Prostate gland (tissue), 2 donors: ENCODE measurements around the gene FASN. TPM values are rescaled to one million over a fixed set of nuclear protein-coding genes. Genes with fewer than 3 reads are reported as not detected.

Experiments used
- DNase-seq: peaks from one replicate; pipeline ENCODE4 v3.0.0-alpha.2; 2019; ENCODE audit warnings: low spot score
- H3K27ac ChIP-seq, 2 donors: fragments of 200-600 bp; sonication (generic); 2 replicates each; pipeline ENCODE4 v1.5.1; 2017 to 2019
- H3K27me3 ChIP-seq: fragments of 200-600 bp; sonication (generic); replicated peaks from 2 replicates; pipeline ENCODE4 v1.5.1; 2019; ENCODE audit not compliant: insufficient read depth
- H3K36me3 ChIP-seq, 2 donors: fragments of 200-600 bp; sonication (generic); 1 replicate in 1 of 2; 2 replicates in 1 of 2; pipeline versions ENCODE4 v1.5.1 to v1.8.1; 2017 to 2019
- H3K4me1 ChIP-seq: fragments of 200-600 bp; sonication (generic); replicated peaks from 2 replicates; pipeline ENCODE4 v1.5.1; 2019
- H3K4me3 ChIP-seq, 2 donors: fragments of 200-600 bp; sonication (generic); 2 replicates each; pipeline ENCODE4 v1.5.1; 2017 to 2019
- H3K9me3 ChIP-seq: fragments of 200-600 bp; sonication (generic); 2 replicates; pipeline ENCODE4 v1.5.1; 2017
- CTCF ChIP-seq, 4 experiments: fragments of 200-600 bp in 2 of 4; fragments of 450-650 bp in 2 of 4; sonication (generic) in 2 of 4; IDR thresholded peaks; 1 replicate in 3 of 4; 2 replicates in 1 of 4; pipeline ENCODE4 v1.5.1; 2016 to 2019; ENCODE audit warnings: antibody characterized with exemption in 4 of 4, mild to moderate bottlenecking in 2 of 4, moderate library complexity in 2 of 4
- POLR2A ChIP-seq: fragments of 450-650 bp; IDR thresholded peaks from one replicate; pipeline ENCODE4 v1.6.1; 2016; ENCODE audit warnings: antibody characterized with exemption, mild to moderate bottlenecking
- POLR2AphosphoS5 ChIP-seq: sonication (generic); formaldehyde crosslinking; IDR thresholded peaks from one replicate; pipeline ENCODE4 v1.6.1; 2017; ENCODE audit warnings: antibody characterized with exemption
- WGBS: methylation state at CpG from one replicate; pipeline ENCODE4 v1.1.5; 2018; 5-methylcytosine and 5-hydroxymethylcytosine counted together
- intact Hi-C: fragments of 100-400 bp; cut with DNase I; formaldehyde crosslinking; loops from one replicate; pipeline ENCODE4 v1.14.2; 2022
- total RNA-seq, 2 donors: library from RNA; depleted of rRNA; stranded (reverse); fragments of >200 nt; gene quantifications; one replicate each; pipeline ENCODE4 v1.1.0, GENCODE V29; 2016

The FASN gene
- total RNA-seq, 2 donors from 2014 or later: 192 to 388 TPM

- 76% methylated on average over 27 of the region's 29 CpGs for WGBS
- intact Hi-C loops: no loop called here
- Histone ChIP-seq H3K4me3 (no peak overlapping the region), H3K4me1 (peaks cover 23% of the 10 kb centered on the region), H3K9me3 (no peaks in the 10 kb centered on the region), H3K27me3 (no peaks in the 10 kb centered on the region), H3K36me3 (peaks cover 14 to 40% of the 10 kb centered on the region in 2 donors), H3K27ac (no peak overlapping the region)
- TF ChIP-seq CTCF (IDR thresholded peaks at IDR 0.05): no peak
- no peak for DNase-seq
These were observed 41.1 kb downstream of the FASN start for GRCh38 chr17:82056729-82057621.

- no peak for DNase-seq
- Histone ChIP-seq H3K27me3 (no peaks in the 10 kb centered on the region), H3K9me3 (no peaks in the 10 kb centered on the region), H3K4me1 (peaks cover 17% of the 10 kb centered on the region), H3K4me3 (no peak overlapping the region), H3K27ac (no peak overlapping the region), H3K36me3 (peaks cover 14 to 40% of the 10 kb centered on the region in 2 donors)
- TF ChIP-seq CTCF (IDR thresholded peaks at IDR 0.05): no peak
- TF ChIP-seq POLR2A: no peak
- TF ChIP-seq POLR2AphosphoS5: no peak
- intact Hi-C loops: no loop called here
- WGBS: 88% methylated on average over 28 of the region's 28 CpGs
These were observed 41.9 kb downstream of the FASN start for GRCh38 chr17:82055965-82056728.

- no peak overlapping the region for H3K27ac ChIP-seq
- peaks cover 14 to 37% of the 10 kb centered on the region in 2 donors for H3K36me3 ChIP-seq
- intact Hi-C loops: no loop called here
- no peaks in the 10 kb centered on the region for H3K9me3 ChIP-seq
- TF ChIP-seq POLR2A (no peak), CTCF (IDR thresholded peaks at IDR 0.05) (no peak), POLR2AphosphoS5 (no peak)
- no peaks in the 10 kb centered on the region for H3K27me3 ChIP-seq
- DNase-seq: no peak
- no peak overlapping the region for H3K4me3 ChIP-seq
- peaks cover 13% of the 10 kb centered on the region for H3K4me1 ChIP-seq
- 81% methylated on average over 26 of the region's 26 CpGs for WGBS
These were observed 42.7 kb downstream of the FASN start for GRCh38 chr17:82055023-82055964.

- peaks cover 16 to 34% of the 10 kb centered on the region in 2 donors for H3K36me3 ChIP-seq
- H3K27ac ChIP-seq: no peak overlapping the region
- intact Hi-C loops: no loop called here
- peaks cover 19% of the 10 kb centered on the region for H3K4me1 ChIP-seq
- H3K4me3 ChIP-seq: no peak overlapping the region
- WGBS: 86% methylated on average over 33 of the region's 38 CpGs
- no peaks in the 10 kb centered on the region for H3K27me3 ChIP-seq
- TF ChIP-seq POLR2AphosphoS5: no peak
- no peak for TF ChIP-seq POLR2A
- no peak for TF ChIP-seq CTCF (IDR thresholded peaks at IDR 0.05)
- DNase-seq: no peak
- no peaks in the 10 kb centered on the region for H3K9me3 ChIP-seq
These were observed 43.5 kb downstream of the FASN start for GRCh38 chr17:82054351-82055022.
